Epithelial cell of proximal tubule (primary cell): ENCODE results near the gene NAMPT. TPM values are rescaled to one million over a fixed set of nuclear protein-coding genes. Genes with fewer than 3 reads are reported as not detected.

Source experiments
- DNase-seq: peaks from one replicate; pipeline ENCODE4 v3.0.0-alpha.2; 2011; ENCODE audit warnings: low read depth
- H3K4me3 ChIP-seq: 2 replicates; pipeline ENCODE4 v1.5.1; 2011; ENCODE audit warnings: low read depth, mild to moderate bottlenecking, low read length
- total RNA-seq: library from RNA; depleted of rRNA; stranded (reverse); fragments of >200 nt; gene quantifications from 2 replicates; pipeline ENCODE4 v1.2.3, GENCODE V29; 2015
- TF ChIP-seq, protein P1 (sequence below): conservative IDR thresholded peaks from 2 replicates; pipeline ENCODE4 v1.5.1; 2012; ENCODE audit warnings: low read depth, mild to moderate bottlenecking, low read length

NAMPT gene
- total RNA-seq, 1 donor from 2014 or later: 81.0 TPM

- TF ChIP-seq, protein P1, sequence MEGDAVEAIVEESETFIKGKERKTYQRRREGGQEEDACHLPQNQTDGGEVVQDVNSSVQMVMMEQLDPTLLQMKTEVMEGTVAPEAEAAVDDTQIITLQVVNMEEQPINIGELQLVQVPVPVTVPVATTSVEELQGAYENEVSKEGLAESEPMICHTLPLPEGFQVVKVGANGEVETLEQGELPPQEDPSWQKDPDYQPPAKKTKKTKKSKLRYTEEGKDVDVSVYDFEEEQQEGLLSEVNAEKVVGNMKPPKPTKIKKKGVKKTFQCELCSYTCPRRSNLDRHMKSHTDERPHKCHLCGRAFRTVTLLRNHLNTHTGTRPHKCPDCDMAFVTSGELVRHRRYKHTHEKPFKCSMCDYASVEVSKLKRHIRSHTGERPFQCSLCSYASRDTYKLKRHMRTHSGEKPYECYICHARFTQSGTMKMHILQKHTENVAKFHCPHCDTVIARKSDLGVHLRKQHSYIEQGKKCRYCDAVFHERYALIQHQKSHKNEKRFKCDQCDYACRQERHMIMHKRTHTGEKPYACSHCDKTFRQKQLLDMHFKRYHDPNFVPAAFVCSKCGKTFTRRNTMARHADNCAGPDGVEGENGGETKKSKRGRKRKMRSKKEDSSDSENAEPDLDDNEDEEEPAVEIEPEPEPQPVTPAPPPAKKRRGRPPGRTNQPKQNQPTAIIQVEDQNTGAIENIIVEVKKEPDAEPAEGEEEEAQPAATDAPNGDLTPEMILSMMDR: no peak
- no peak for DNase-seq
Measured at GRCh38 chr7:106281127-106281526, 3.7 kb downstream of the NAMPT start.

DNA sequence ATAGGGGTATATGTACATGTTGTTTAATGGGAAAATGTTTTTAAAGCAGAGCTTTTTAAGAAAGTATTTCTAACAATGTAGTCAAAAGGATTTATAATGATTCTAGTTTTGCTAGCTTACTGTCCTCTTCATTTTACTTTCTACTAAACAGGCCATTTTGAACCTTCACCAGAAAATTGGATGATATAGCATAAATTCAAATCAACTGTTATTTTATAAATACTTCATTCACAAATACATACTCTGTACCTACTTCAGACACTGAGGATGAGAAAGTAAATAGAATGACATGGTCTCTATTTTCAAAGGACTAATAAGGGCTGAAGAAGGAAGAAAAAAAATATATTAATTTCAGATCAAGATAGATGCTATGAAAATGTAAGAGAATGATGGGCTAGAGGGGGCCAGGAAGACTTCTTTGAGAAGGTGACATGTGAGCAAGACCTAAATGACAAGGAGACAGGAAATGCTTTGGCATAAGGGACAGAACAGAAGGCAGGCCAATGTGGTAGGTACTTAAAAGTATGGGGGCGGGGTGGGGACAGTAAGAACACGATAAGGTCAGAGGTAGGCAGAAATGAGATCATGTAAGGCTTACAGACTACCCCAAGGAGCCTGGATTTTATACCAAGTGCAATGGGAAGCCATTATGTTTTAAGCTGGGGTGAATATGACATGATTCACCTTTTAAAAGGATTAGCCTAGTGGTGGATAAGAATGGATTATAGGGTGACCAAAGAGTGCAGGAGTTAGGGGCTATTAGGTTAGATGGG is 5.2 kb downstream of the NAMPT start:
- no peak overlapping the region for H3K4me3 ChIP-seq
- TF ChIP-seq, protein P1: no peak
- no peak for DNase-seq

More at GRCh38 chr7:106281127-106281526, 3.7 kb downstream of the NAMPT start:
- peak overlapping the region; percentile 92 for H3K4me3 ChIP-seq

- no peak for DNase-seq
- TF ChIP-seq, protein P1: no peak
- no peak overlapping the region for H3K4me3 ChIP-seq
Measured at GRCh38 chr7:106278695-106279094, 6.1 kb downstream of the NAMPT start.

GRCh38 chr7:106277976-106278375 is 6.8 kb downstream of the NAMPT start:
- no peak for DNase-seq
- TF ChIP-seq, protein P1: no peak
- H3K4me3 ChIP-seq: no peak overlapping the region

- DNase-seq: no peak
- H3K4me3 ChIP-seq: no peak overlapping the region
- TF ChIP-seq, protein P1: no peak
Measured at GRCh38 chr7:106276513-106276912, 8.3 kb downstream of the NAMPT start.

DNA sequence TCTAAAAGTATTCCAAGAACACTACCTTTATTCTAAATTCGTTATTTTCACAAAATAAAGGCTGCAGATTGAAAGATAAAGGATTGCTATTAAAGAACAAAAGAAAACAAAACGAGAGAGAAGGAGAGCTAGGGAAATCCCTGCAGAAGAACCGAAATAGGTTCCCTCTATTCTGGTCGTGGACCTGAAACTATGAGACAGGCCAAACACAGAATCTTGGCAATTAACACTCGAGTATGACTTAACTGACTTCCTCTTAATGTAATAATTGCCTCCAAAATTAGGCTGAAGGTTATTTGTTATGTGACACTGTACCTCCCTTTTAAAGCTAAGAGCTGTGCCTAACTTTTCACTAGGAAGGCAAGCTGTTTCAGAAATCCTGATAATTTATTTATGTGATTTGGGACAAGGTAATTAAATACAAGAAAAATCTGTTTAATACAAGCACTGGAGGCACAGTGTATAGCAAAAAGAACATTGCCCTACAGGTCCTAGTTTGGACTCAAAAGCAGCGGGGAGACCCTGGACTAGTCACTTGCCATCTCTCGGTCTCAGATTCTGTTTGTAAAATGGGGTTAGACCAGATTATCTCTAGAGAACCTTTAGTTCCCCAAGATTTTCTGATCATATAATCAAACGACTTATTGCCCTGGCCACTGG is 11.6 kb downstream of the NAMPT start:
- H3K4me3 ChIP-seq: no peak overlapping the region
- DNase-seq: no peak
- TF ChIP-seq, protein P1: no peak
